H9 (cell line): ENCODE measurements around the gene FAM3C. TPM values are rescaled to one million over a fixed set of nuclear protein-coding genes. Genes with fewer than 3 reads are reported as not detected.

Experiments
- DNase-seq: peaks from one replicate; pipeline ENCODE4 v3.0.0-alpha.2; 2017
- H2AFZ ChIP-seq: one replicate; pipeline ENCODE4 v1.6.1; 2013; ENCODE audit warnings: mild to moderate bottlenecking, low read length, control low read depth, moderate library complexity
- H2AK5ac ChIP-seq: 2 replicates; pipeline ENCODE4 v1.6.1; 2013; ENCODE audit warnings: low read length, control low read depth, mixed read lengths; ENCODE audit not compliant: insufficient read length
- H2BK120ac ChIP-seq: one replicate; pipeline ENCODE4 v1.6.1; 2013; ENCODE audit warnings: low read depth, mild to moderate bottlenecking, low read length, control low read depth, inconsistent platforms; ENCODE audit not compliant: poor library complexity, severe bottlenecking
- H2BK12ac ChIP-seq: 2 replicates; pipeline ENCODE4 v1.6.1; 2013; ENCODE audit warnings: low read length, control low read depth, mixed read lengths, low read depth; ENCODE audit not compliant: insufficient read length
- H2BK15ac ChIP-seq: 2 replicates; pipeline ENCODE4 v1.6.1; 2013; ENCODE audit warnings: low read depth, low read length, control low read depth
- H2BK20ac ChIP-seq: one replicate; pipeline ENCODE4 v1.6.1; 2013; ENCODE audit warnings: low read depth, mild to moderate bottlenecking, low read length, control low read depth, inconsistent platforms; ENCODE audit not compliant: poor library complexity, severe bottlenecking
- H2BK5ac ChIP-seq: 2 replicates; pipeline ENCODE4 v1.6.1; 2013; ENCODE audit warnings: low read length, control low read depth, mixed read lengths; ENCODE audit not compliant: insufficient read length
- H3K14ac ChIP-seq: 2 replicates; pipeline ENCODE4 v1.6.1; 2013; ENCODE audit warnings: low read length, control low read depth; ENCODE audit not compliant: insufficient read depth
- H3K18ac ChIP-seq: 2 replicates; pipeline ENCODE4 v1.6.1; 2013; ENCODE audit warnings: low read depth, mild to moderate bottlenecking, mixed read lengths, low read length, control low read depth; ENCODE audit not compliant: insufficient read length
- H3K23ac ChIP-seq: 2 replicates; pipeline ENCODE4 v1.6.1; 2013; ENCODE audit warnings: low read length, control low read depth, mixed read lengths, low read depth; ENCODE audit not compliant: insufficient read length
- H3K23me2 ChIP-seq: 2 replicates; pipeline ENCODE4 v1.6.1; 2013; ENCODE audit warnings: low read depth, mild to moderate bottlenecking, mixed read lengths, low read length, control low read depth; ENCODE audit not compliant: insufficient read length, poor library complexity, severe bottlenecking
- H3K27ac ChIP-seq: 2 replicates; pipeline ENCODE4 v1.5.1; 2013; ENCODE audit warnings: low read length, control low read depth, mixed read lengths, low read depth; ENCODE audit not compliant: insufficient read length
- H3K27me3 ChIP-seq: 2 replicates; pipeline ENCODE4 v1.6.1; 2013; ENCODE audit warnings: low read length, control low read depth, inconsistent platforms; ENCODE audit not compliant: insufficient read depth
- H3K4ac ChIP-seq: 2 replicates; pipeline ENCODE4 v1.6.1; 2013; ENCODE audit warnings: low read depth, mild to moderate bottlenecking, control low read depth, inconsistent platforms, low read length, moderate library complexity
- H3K4me1 ChIP-seq: 2 replicates; pipeline ENCODE4 v1.6.1; 2013; ENCODE audit warnings: low read length, control low read depth, inconsistent platforms; ENCODE audit not compliant: insufficient read depth
- H3K4me2 ChIP-seq: 2 replicates; pipeline ENCODE4 v1.6.1; 2013; ENCODE audit warnings: low read length, control low read depth, mixed read lengths; ENCODE audit not compliant: insufficient read length, insufficient read depth
- H3K56ac ChIP-seq: 2 replicates; pipeline ENCODE4 v1.6.1; 2013; ENCODE audit warnings: low read depth, mild to moderate bottlenecking, mixed read lengths, low read length, control low read depth; ENCODE audit not compliant: insufficient read length
- H3K79me1 ChIP-seq: 2 replicates; pipeline ENCODE4 v1.6.1; 2013; ENCODE audit warnings: low read depth, mild to moderate bottlenecking, moderate library complexity, low read length, control low read depth, inconsistent platforms; ENCODE audit not compliant: insufficient read depth, poor library complexity, severe bottlenecking
- H3K79me2 ChIP-seq: 2 replicates; pipeline ENCODE4 v1.6.1; 2013; ENCODE audit warnings: low read length, control low read depth, inconsistent platforms; ENCODE audit not compliant: insufficient read depth
- H3K9ac ChIP-seq: 2 replicates; pipeline ENCODE4 v1.6.1; 2013; ENCODE audit warnings: low read length, control low read depth, mixed read lengths; ENCODE audit not compliant: insufficient read length; ENCODE audit errors: extremely low read depth
- H3K9me3 ChIP-seq: one replicate; pipeline ENCODE4 v1.6.1; 2013; ENCODE audit warnings: low read depth, low read length, inconsistent platforms; ENCODE audit not compliant: control insufficient read depth
- H3T11ph ChIP-seq: one replicate; pipeline ENCODE4 v1.6.1; 2013; ENCODE audit warnings: mild to moderate bottlenecking, low read length, control low read depth, inconsistent platforms
- H4K20me1 ChIP-seq: one replicate; pipeline ENCODE4 v1.6.1; 2013; ENCODE audit not compliant: control insufficient read depth, insufficient read length, insufficient read depth
- H4K5ac ChIP-seq: 2 replicates; pipeline ENCODE4 v1.6.1; 2013; ENCODE audit warnings: low read depth, mild to moderate bottlenecking, mixed read lengths, low read length, control low read depth; ENCODE audit not compliant: insufficient read length
- H4K8ac ChIP-seq: replicated peaks from 2 replicates; pipeline ENCODE4 v1.6.1; 2013; ENCODE audit warnings: low read length, control low read depth, mixed read lengths, low read depth; ENCODE audit not compliant: insufficient read length
- H4K91ac ChIP-seq: 2 replicates; pipeline ENCODE4 v1.6.1; 2013; ENCODE audit warnings: low read depth, mild to moderate bottlenecking, moderate library complexity, mixed read lengths, low read length, control low read depth; ENCODE audit not compliant: insufficient read length
- H3K27ac Mint-ChIP-seq, 3 experiments: 2 replicates in 2 of 3; 3 replicates in 1 of 3; pipeline ENCODE4 v1.8.0; 2020 to 2021; ENCODE audit warnings: mixed read lengths in 3 of 3, mild to moderate bottlenecking in 1 of 3, moderate library complexity in 1 of 3
- H3K27me3 Mint-ChIP-seq: 2 replicates; pipeline ENCODE4 v1.8.0; 2021; ENCODE audit warnings: low read depth, mild to moderate bottlenecking, moderate library complexity, mixed read lengths
- H3K36me3 Mint-ChIP-seq, 3 experiments: 2 replicates in 2 of 3; 3 replicates in 1 of 3; pipeline ENCODE4 v1.8.0; 2020 to 2021; ENCODE audit warnings: low read depth in 3 of 3, mixed read lengths in 3 of 3; ENCODE audit not compliant: insufficient read depth in 1 of 3
- H3K4me1 Mint-ChIP-seq, 2 experiments: 2 replicates each; pipeline ENCODE4 v1.8.0; 2020; ENCODE audit warnings: mixed read lengths in 2 of 2
- H3K4me3 Mint-ChIP-seq, 2 experiments: 2 replicates in 1 of 2; 3 replicates in 1 of 2; pipeline ENCODE4 v1.8.0; 2020 to 2021; ENCODE audit warnings: mild to moderate bottlenecking in 2 of 2, mixed read lengths in 2 of 2, moderate library complexity in 1 of 2
- H3K9me3 Mint-ChIP-seq, 2 experiments: 2 replicates in 1 of 2; 3 replicates in 1 of 2; pipeline ENCODE4 v1.8.0; 2020; ENCODE audit warnings: mild to moderate bottlenecking in 2 of 2, mixed read lengths in 2 of 2, moderate library complexity in 1 of 2
- WGBS: extraction: QIAGEN DNeasy Blood & Tissue Kit; methylation state at CpG from one replicate; pipeline ENCODE4 v1.1.7; 2013; ENCODE audit warnings: missing lambda C conversion rate, low lambda C conversion rate, mixed read lengths; ENCODE audit not compliant: insufficient read length; ENCODE audit errors: extremely low coverage; 5-methylcytosine and 5-hydroxymethylcytosine counted together
- total RNA-seq: library from RNA; stranded (reverse); gene quantifications from 2 replicates; pipeline ENCODE4 v1.2.1, GENCODE V29; 2021
- TF ChIP-seq, protein P1 (sequence below): fragments of 200-600 bp; sonication (generic); conservative IDR thresholded peaks from 3 replicates; pipeline ENCODE4 v1.8.0; 2021; ENCODE audit warnings: antibody characterized with exemption, mild to moderate bottlenecking

The FAM3C gene
- total RNA-seq, 1 experiment from 2014 or later = 64.5 TPM

DNA sequence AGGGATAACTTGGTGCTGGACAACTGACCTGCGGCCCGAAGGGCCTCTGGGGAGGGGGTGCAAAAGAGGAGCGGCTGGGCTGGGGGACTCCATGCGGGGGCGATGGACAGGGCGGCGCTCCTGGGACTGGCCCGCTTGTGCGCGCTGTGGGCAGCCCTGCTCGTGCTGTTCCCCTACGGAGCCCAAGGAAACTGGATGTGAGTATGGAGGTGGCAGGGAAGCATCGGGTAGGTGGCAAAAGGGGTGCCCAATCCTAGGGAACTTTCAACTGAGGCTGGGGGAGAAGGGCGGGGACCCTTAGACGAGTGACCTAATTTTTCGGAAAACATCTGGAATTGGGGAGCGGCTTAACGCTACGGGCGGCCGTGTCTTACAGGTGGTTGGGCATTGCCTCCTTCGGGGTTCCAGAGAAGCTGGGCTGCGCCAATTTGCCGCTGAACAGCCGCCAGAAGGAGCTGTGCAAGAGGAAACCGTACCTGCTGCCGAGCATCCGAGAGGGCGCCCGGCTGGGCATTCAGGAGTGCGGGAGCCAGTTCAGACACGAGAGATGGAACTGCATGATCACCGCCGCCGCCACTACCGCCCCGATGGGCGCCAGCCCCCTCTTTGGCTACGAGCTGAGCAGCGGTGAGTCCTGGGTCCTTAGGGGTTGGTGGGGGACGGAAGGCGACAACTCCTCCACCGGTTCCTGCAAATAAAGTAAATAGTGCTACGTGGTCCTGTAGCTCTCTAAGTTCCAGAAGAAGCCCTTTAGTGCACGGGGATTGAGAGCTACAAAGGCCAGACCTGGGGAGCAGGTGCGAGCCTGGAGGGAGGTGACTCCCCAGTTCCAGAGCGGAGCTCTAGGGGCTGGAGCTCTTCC, 66.7 kb downstream of the FAM3C start:
- Histone ChIP-seq H4K91ac (no peak overlapping the region), H2BK15ac (no peak overlapping the region), H3K4me1 (no peaks in the 10 kb centered on the region), H3K4me2 (peak overlapping the region; percentile 93), H3K4ac (no peak overlapping the region), H2BK20ac (no peak overlapping the region), H3K27me3 (peaks cover 11% of the 10 kb centered on the region; the same call in 1 of the 2 replicates), H3K23ac (no peak overlapping the region), H3K9ac (no peak overlapping the region), H3K18ac (no peak overlapping the region), H3K23me2 (peaks cover 19% of the 10 kb centered on the region), H2AK5ac (no peak overlapping the region), H2AFZ (no peak overlapping the region), H2BK5ac (no peak overlapping the region), H2BK12ac (no peak overlapping the region), H3K14ac (no peak overlapping the region), H4K5ac (no peak overlapping the region), H4K8ac (no peak overlapping the region), H3K79me2 (no peaks in the 10 kb centered on the region), H3T11ph (no peak overlapping the region), H3K9me3 (no peaks in the 10 kb centered on the region), H3K56ac (no peak overlapping the region), H4K20me1 (no peaks in the 10 kb centered on the region), H3K27ac (no peak overlapping the region), H3K79me1 (no peaks in the 10 kb centered on the region), H2BK120ac (no peak overlapping the region)
- H3K27me3 Mint-ChIP-seq = peaks cover 46% of the 10 kb centered on the region
- DNase-seq = peak; percentile 74
- H3K4me3 Mint-ChIP-seq = peak overlapping the region; percentile 67 to 85
- TF ChIP-seq, protein P1, sequence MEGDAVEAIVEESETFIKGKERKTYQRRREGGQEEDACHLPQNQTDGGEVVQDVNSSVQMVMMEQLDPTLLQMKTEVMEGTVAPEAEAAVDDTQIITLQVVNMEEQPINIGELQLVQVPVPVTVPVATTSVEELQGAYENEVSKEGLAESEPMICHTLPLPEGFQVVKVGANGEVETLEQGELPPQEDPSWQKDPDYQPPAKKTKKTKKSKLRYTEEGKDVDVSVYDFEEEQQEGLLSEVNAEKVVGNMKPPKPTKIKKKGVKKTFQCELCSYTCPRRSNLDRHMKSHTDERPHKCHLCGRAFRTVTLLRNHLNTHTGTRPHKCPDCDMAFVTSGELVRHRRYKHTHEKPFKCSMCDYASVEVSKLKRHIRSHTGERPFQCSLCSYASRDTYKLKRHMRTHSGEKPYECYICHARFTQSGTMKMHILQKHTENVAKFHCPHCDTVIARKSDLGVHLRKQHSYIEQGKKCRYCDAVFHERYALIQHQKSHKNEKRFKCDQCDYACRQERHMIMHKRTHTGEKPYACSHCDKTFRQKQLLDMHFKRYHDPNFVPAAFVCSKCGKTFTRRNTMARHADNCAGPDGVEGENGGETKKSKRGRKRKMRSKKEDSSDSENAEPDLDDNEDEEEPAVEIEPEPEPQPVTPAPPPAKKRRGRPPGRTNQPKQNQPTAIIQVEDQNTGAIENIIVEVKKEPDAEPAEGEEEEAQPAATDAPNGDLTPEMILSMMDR = peak; percentile 51; the same call in 2 of the 3 replicates
- no CpG with 5 or more reads among the region's 47 CpGs for WGBS
- H3K36me3 Mint-ChIP-seq = no peaks in the 10 kb centered on the region; a peak in 1 of 7 replicates
- peaks cover 5 to 14% of the 10 kb centered on the region in 2 experiments for H3K4me1 Mint-ChIP-seq
- no peaks in the 10 kb centered on the region for H3K9me3 Mint-ChIP-seq
- no peak overlapping the region for H3K27ac Mint-ChIP-seq
